ENCODE measurements around the gene PARP12. TPM values are rescaled to one million over a fixed set of nuclear protein-coding genes. Genes with fewer than 3 reads are reported as not detected.

Gene PARP12
- total RNA-seq, 4 donors from 2014 or later: 25.8 to 60.8 (median 29.1) TPM

- TF ChIP-seq CTCF (IDR thresholded peaks at IDR 0.05; ENCODE audit: low read depth): no peak
Measured at GRCh38 chr7:140021603-140022002, 41.1 kb downstream of the PARP12 start.

- no peak for TF ChIP-seq CTCF (IDR thresholded peaks at IDR 0.05; ENCODE audit: low read depth)
Measured at GRCh38 chr7:140019606-140020005, 43.1 kb downstream of the PARP12 start.

GRCh38 chr7:140019172-140019571 lies 43.6 kb downstream of the PARP12 start:
- no peak for TF ChIP-seq CTCF (IDR thresholded peaks at IDR 0.05; ENCODE audit: low read depth)

GRCh38 chr7:140018125-140019043 lies 44.4 kb downstream of the PARP12 start:
- TF ChIP-seq CTCF (IDR thresholded peaks at IDR 0.05; ENCODE audit: low read depth): no peak

- no peak for TF ChIP-seq CTCF (IDR thresholded peaks at IDR 0.05; ENCODE audit: low read depth)
Measured at GRCh38 chr7:140017543-140017942, 45.2 kb downstream of the PARP12 start.

- no peak for TF ChIP-seq CTCF (IDR thresholded peaks at IDR 0.05; ENCODE audit: low read depth)
Measured at GRCh38 chr7:140017034-140017433, 45.7 kb downstream of the PARP12 start.

- no peak for TF ChIP-seq CTCF (IDR thresholded peaks at IDR 0.05; ENCODE audit: low read depth)
Measured at GRCh38 chr7:140016540-140016939, 46.2 kb downstream of the PARP12 start.

Data from subcutaneous adipose tissue (tissue), 4 donors.